Sigmoid colon (tissue), 4 donors: Measurements from ENCODE around the gene PPP6C.

ENCODE experiments used
- CTCF ChIP-seq, 4 experiments: fragments of 450-650 bp in 3 of 4; fragments of 200-600 bp in 1 of 4; IDR thresholded peaks; one replicate each; pipeline ENCODE4 v1.5.1; 2016 to 2019; ENCODE audit warnings: antibody characterized with exemption in 4 of 4, mild to moderate bottlenecking in 3 of 4, moderate library complexity in 2 of 4
- EP300 ChIP-seq, 4 donors: sonication (generic); formaldehyde crosslinking; IDR thresholded peaks; one replicate each; pipeline ENCODE4 v1.6.1; 2017; ENCODE audit warnings: antibody characterized with exemption in 4 of 4
- POLR2AphosphoS5 ChIP-seq, 4 donors: sonication (generic); formaldehyde crosslinking; IDR thresholded peaks; one replicate each; pipeline ENCODE4 v1.6.1; 2017; ENCODE audit warnings: antibody characterized with exemption in 4 of 4

- TF ChIP-seq CTCF (IDR thresholded peaks at IDR 0.05) (no peak), POLR2AphosphoS5 (IDR thresholded peaks at IDR 0.05) (no peak), EP300 (IDR thresholded peaks at IDR 0.05) (no peak)
Observed at GRCh38 chr9:125141251-125141650, 48.4 kb downstream of the PPP6C start.
